Keratinocyte (primary cell): Measurements from ENCODE around the gene LRRTM1. TPM values are rescaled to one million over a fixed set of nuclear protein-coding genes. Genes with fewer than 3 reads are reported as not detected.

Experiments used
- DNase-seq: peaks from one replicate; pipeline ENCODE4 v3.0.0-alpha.2; 2011; ENCODE audit warnings: low read depth, missing footprints, low spot score
- FAIRE-seq: peaks from 2 replicates; lab custom pipeline; 2011; peaks lifted over from hg19 to GRCh38; lab: Jason Lieb, UNC
- H2AFZ ChIP-seq: 2 replicates; pipeline ENCODE4 v1.6.0; 2012; ENCODE audit warnings: low read length, control low read depth, inconsistent platforms; ENCODE audit not compliant: control insufficient read depth
- H3K27ac ChIP-seq: 2 replicates; pipeline ENCODE4 v1.5.1; 2011; ENCODE audit warnings: low read length; ENCODE audit not compliant: control insufficient read depth, insufficient read depth
- H3K27me3 ChIP-seq: 3 replicates; pipeline ENCODE4 v1.6.0; 2011; ENCODE audit warnings: low read length; ENCODE audit not compliant: control insufficient read depth, insufficient read depth; ENCODE audit errors: extremely low read depth
- H3K36me3 ChIP-seq, 2 experiments: 2 replicates in 1 of 2; 3 replicates in 1 of 2; pipeline ENCODE4 v1.5.1; 2011; ENCODE audit warnings: low read length in 2 of 2, mild to moderate bottlenecking in 1 of 2; ENCODE audit not compliant: control insufficient read depth in 2 of 2, insufficient read depth in 2 of 2; ENCODE audit errors: extremely low read depth in 1 of 2
- H3K4me1 ChIP-seq: 3 replicates; pipeline ENCODE4 v1.5.1; 2011; ENCODE audit warnings: low read length; ENCODE audit not compliant: control insufficient read depth, insufficient read depth; ENCODE audit errors: extremely low read depth
- H3K4me2 ChIP-seq: 3 replicates; pipeline ENCODE4 v1.6.0; 2011; ENCODE audit warnings: low read depth, low read length; ENCODE audit not compliant: control insufficient read depth, insufficient read depth; ENCODE audit errors: extremely low read depth
- H3K4me3 ChIP-seq, 3 experiments: fragments of 200-600 bp in 1 of 3; sonication (generic) in 1 of 3; 2 replicates in 2 of 3; 3 replicates in 1 of 3; pipeline ENCODE4 v1.5.1; 2011 to 2016; ENCODE audit warnings: low read length in 3 of 3, mild to moderate bottlenecking in 3 of 3, control low read depth in 2 of 3, inconsistent platforms in 1 of 3, low read depth in 1 of 3, mixed read lengths in 1 of 3, mixed run types in 1 of 3, moderate library complexity in 1 of 3; ENCODE audit not compliant: control insufficient read depth in 2 of 3, insufficient read depth in 2 of 3; ENCODE audit errors: extremely low read depth in 1 of 3
- H3K79me2 ChIP-seq: 2 replicates; pipeline ENCODE4 v1.6.0; 2012; ENCODE audit warnings: low read length; ENCODE audit not compliant: control insufficient read depth, insufficient read depth
- H3K9ac ChIP-seq: 3 replicates; pipeline ENCODE4 v1.6.0; 2011; ENCODE audit warnings: low read length; ENCODE audit not compliant: control insufficient read depth, insufficient read depth; ENCODE audit errors: extremely low read depth
- H3K9me1 ChIP-seq: 3 replicates; pipeline ENCODE4 v1.6.0; 2011; ENCODE audit warnings: low read length; ENCODE audit not compliant: control insufficient read depth, insufficient read depth; ENCODE audit errors: extremely low read depth
- H3K9me3 ChIP-seq: 2 replicates; pipeline ENCODE4 v1.5.1; 2012; ENCODE audit warnings: low read depth, low read length; ENCODE audit not compliant: control insufficient read depth
- H4K20me1 ChIP-seq: 3 replicates; pipeline ENCODE4 v1.6.0; 2011; ENCODE audit warnings: low read length; ENCODE audit not compliant: control insufficient read depth, insufficient read depth; ENCODE audit errors: extremely low read depth
- CTCF ChIP-seq, 3 experiments: IDR thresholded peaks in 1 of 3; conservative IDR thresholded peaks in 1 of 3; optimal IDR thresholded peaks in 1 of 3; 2 replicates in 2 of 3; 3 replicates in 1 of 3; pipeline versions ENCODE3 to v1.5.1; 2011; ENCODE audit warnings: low read length in 3 of 3, mild to moderate bottlenecking in 3 of 3, moderate library complexity in 2 of 3, control low read depth in 1 of 3, inconsistent platforms in 1 of 3; ENCODE audit not compliant: insufficient read depth in 2 of 3; ENCODE audit errors: extremely low read depth in 1 of 3
- EZH2 ChIP-seq: IDR thresholded peaks from one replicate; pipeline ENCODE4 v1.6.1; 2012; ENCODE audit warnings: inconsistent platforms, mild to moderate bottlenecking, low read length, moderate library complexity
- dilution Hi-C: fragments of 300-500 bp; cut with MboI; formaldehyde crosslinking; loops from one replicate; pipeline ENCODE4 v1.7.0; 2020; ENCODE audit warnings: low sequenced_read_pairs; ENCODE audit not compliant: extremely low pct_ligation_motif_present
- polyA minus RNA-seq, 3 experiments: library from RNA; depleted of rRNA, polyadenylated mRNA; stranded (reverse); fragments of >200 nt; gene quantifications; 1 replicate in 1 of 3; 2 replicates in 1 of 3; 3 replicates in 1 of 3; pipeline ENCODE4 v1.2.3, GENCODE V29; 2011
- polyA plus RNA-seq, 5 experiments: library from polyadenylated mRNA; depleted of rRNA in 3 of 5; stranded (reverse) in 3 of 5; stranded (forward) in 1 of 5; unstranded in 1 of 5; fragments of >200 nt; gene quantifications; 1 replicate in 1 of 5; 2 replicates in 3 of 5; 3 replicates in 1 of 5; pipeline versions ENCODE4 v1.2.1 to v1.2.3, GENCODE V29; 2011 to 2012; ENCODE audit warnings: missing spikeins in 2 of 5, low read depth in 1 of 5, low replicate concordance in 1 of 5

Gene LRRTM1
- polyA plus RNA-seq (not detected in 3 replicates), polyA minus RNA-seq (not detected in 3 replicates)
- polyA plus RNA-seq (2011; ENCODE audit: low read depth) = not detected
- polyA plus RNA-seq (2011; cell fraction: cytosol; rRNA removed) = not detected in 2 replicates
- not detected in 2 replicates for polyA plus RNA-seq (2011; cell fraction: nucleus; rRNA removed)
- polyA plus RNA-seq (2012; ENCODE audit: low replicate concordance) = not detected in 2 replicates
- polyA minus RNA-seq (2011; cell fraction: cytosol; rRNA and poly(A)+ RNA removed) = not detected
- not detected in 2 replicates for polyA minus RNA-seq (2011; cell fraction: nucleus; rRNA and poly(A)+ RNA removed)

- dilution Hi-C loops = no loop called here
- TF ChIP-seq EZH2 = peak; percentile 62
- no peak for TF ChIP-seq CTCF (optimal IDR thresholded peaks at IDR 0.05 in 1 of 3, IDR thresholded peaks at IDR 0.05 in 1 of 3, conservative IDR thresholded peaks at IDR 0.05 in 1 of 3; ENCODE audit: extremely low read depth in 1 of 3, insufficient read depth in 2 of 3, low read length in 3 of 3)
- H3K4me2 ChIP-seq = no peak within 1 kb of the TSS
- H3K4me3 ChIP-seq = no peak within 1 kb of the TSS
- peaks cover 43% of the 10 kb centered on the region for H3K27me3 ChIP-seq
- H3K4me1 ChIP-seq = no peaks in the 10 kb centered on the region
- FAIRE-seq (no peak), DNase-seq (no peak)
- H4K20me1 ChIP-seq = no peaks in the 10 kb centered on the region
- H3K9me3 ChIP-seq = no peaks in the 10 kb centered on the region
- H2AFZ ChIP-seq = no peak within 1 kb of the TSS
- no peaks in the 10 kb centered on the region for H3K9me1 ChIP-seq
- H3K9ac ChIP-seq = no peak within 1 kb of the TSS
- H3K36me3 ChIP-seq = no peaks in the 10 kb centered on the region
- H3K27ac ChIP-seq = no peak within 1 kb of the TSS
- no peaks in the 10 kb centered on the region for H3K79me2 ChIP-seq
Observed at GRCh38 chr2:80303909-80304837, at the start of gene LRRTM1. Gene LRRTM1, minus strand, starts transcription at chr2:80304752. Its CDS starts 933 bp downstream, at chr2:80303819.

- Histone ChIP-seq H3K4me3 (no peak overlapping the region), H3K4me2 (no peak overlapping the region), H4K20me1 (no peaks in the 10 kb centered on the region), H3K4me1 (no peaks in the 10 kb centered on the region), H3K9ac (no peak overlapping the region), H2AFZ (no peak overlapping the region), H3K9me3 (no peaks in the 10 kb centered on the region), H3K79me2 (no peaks in the 10 kb centered on the region), H3K9me1 (no peaks in the 10 kb centered on the region), H3K27me3 (no peaks in the 10 kb centered on the region), H3K36me3 (no peaks in the 10 kb centered on the region), H3K27ac (no peak overlapping the region)
- DNase-seq (no peak), FAIRE-seq (no peak)
- dilution Hi-C loops = no loop called here
- TF ChIP-seq CTCF (optimal IDR thresholded peaks at IDR 0.05 in 1 of 3, IDR thresholded peaks at IDR 0.05 in 1 of 3, conservative IDR thresholded peaks at IDR 0.05 in 1 of 3; ENCODE audit: extremely low read depth in 1 of 3, insufficient read depth in 2 of 3, low read length in 3 of 3) (no peak), EZH2 (no peak)
Observed at GRCh38 chr2:80351231-80351630, 46.7 kb upstream of the LRRTM1 start.
